Activated naive CD8-positive, alpha-beta T cell treated with anti-CD3 and anti-CD28 coated beads, Interleukin-2, amount 50 U/mL, for 16 hours (primary cell): ENCODE data around the gene RNF222.
A peak's percentile ranks its signal among the peaks of the same experiment; 100 is the strongest.
"Not testable (repeated sequence)": the region's sequence is repeated elsewhere in the genome, so short reads cannot be mapped to it uniquely, and the experiment has no call there.

Experiments used
- DNase-seq: peaks from one replicate; pipeline ENCODE4 v3.0.0-alpha.2; 2020; ENCODE audit warnings: low read depth, low spot score

The RNF222 gene

GRCh38 chr17:8410883-8411238 lies 13.2 kb upstream of the RNF222 start:
- DNase-seq = no peak

- peak; percentile 32 for DNase-seq
These were observed 12.6 kb upstream of the RNF222 start for GRCh38 chr17:8409966-8410882.

- DNase-seq = no peak
These were observed 10.7 kb upstream of the RNF222 start for GRCh38 chr17:8408371-8408770.

GRCh38 chr17:8406174-8406573 lies 8.5 kb upstream of the RNF222 start:
- no peak for DNase-seq

- no peak for DNase-seq
These were observed 7.9 kb upstream of the RNF222 start for GRCh38 chr17:8405499-8406016.

- DNase-seq = no peak
These were observed 5.4 kb upstream of the RNF222 start for GRCh38 chr17:8402921-8403536.

- no peak for DNase-seq
These were observed 3.5 kb upstream of the RNF222 start for GRCh38 chr17:8401107-8401506.

- no peak for DNase-seq
These were observed 1.4 kb upstream of the RNF222 start for GRCh38 chr17:8398980-8399379.

GRCh38 chr17:8394497-8394896 lies 3.1 kb downstream of the RNF222 start:
- not testable (repeated sequence) for DNase-seq

- DNase-seq = no peak
These were observed 4.0 kb downstream of the RNF222 start for GRCh38 chr17:8393470-8394231.

- no peak for DNase-seq
These were observed 4.8 kb downstream of the RNF222 start for GRCh38 chr17:8392674-8393469.

- no peak for DNase-seq
These were observed 5.4 kb downstream of the RNF222 start for GRCh38 chr17:8392274-8392673.

- DNase-seq = no peak
These were observed 5.9 kb downstream of the RNF222 start for GRCh38 chr17:8391711-8392110.

- no peak for DNase-seq
These were observed 9.5 kb downstream of the RNF222 start for GRCh38 chr17:8387914-8388651.

- DNase-seq = no peak
These were observed 10.8 kb downstream of the RNF222 start for GRCh38 chr17:8386841-8387240.

GRCh38 chr17:8384801-8385378 lies 12.7 kb downstream of the RNF222 start:
- DNase-seq = no peak

- DNase-seq = peak; percentile 85
These were observed 14.3 kb downstream of the RNF222 start, which contains the start of gene RPL26 for GRCh38 chr17:8383143-8383822. TSS of gene RPL26 (minus strand) at chr17:8383193. CDS start at chr17:8382310, 883 bp downstream.

- DNase-seq = no peak
These were observed 14.8 kb downstream of the RNF222 start for GRCh38 chr17:8382880-8383142.

GRCh38 chr17:8382052-8382879 lies 15.4 kb downstream of the RNF222 start:
- no peak for DNase-seq
